MCF 10A (cell line): ENCODE data around the gene SERPINA1. TPM values are rescaled to one million over a fixed set of nuclear protein-coding genes. Genes with fewer than 3 reads are reported as not detected.
"Not testable (repeated sequence)": the region's sequence is repeated elsewhere in the genome, so short reads cannot be mapped to it uniquely, and the experiment has no call there.

ENCODE experiments used
- BruUV-seq: library from RNA; stranded (reverse); fragments of 400-500 nt; replicated peaks from 2 replicates; lab custom pipeline; 2021; lab: Mats Ljungman, UMichigan
- CTCF ChIA-PET: fragments of 300-600 bp; sonication (Branson Sonifier 250); formaldehyde crosslinking; extraction: SDS; loops from one replicate; lab custom pipeline; 2021; ENCODE audit warnings: antibody characterized with exemption, inconsistent platforms; lab: Yijun Ruan, JAX
- POLR2A ChIA-PET: fragments of 300-600, 350-650 bp; sonication (Branson Sonifier 250); formaldehyde crosslinking; extraction: SDS; loops from one replicate; lab custom pipeline; 2020; ENCODE audit warnings: antibody characterized with exemption, inconsistent platforms; lab: Yijun Ruan, JAX
- DNase-seq: peaks from one replicate; pipeline ENCODE4 v3.0.0-alpha.2; 2018; ENCODE audit not compliant: unreplicated experiment
- H3K27ac Mint-ChIP-seq: one replicate; pipeline ENCODE4 v1.8.0; 2022; ENCODE audit warnings: mild to moderate bottlenecking, low read depth, mixed read lengths; ENCODE audit not compliant: unreplicated experiment
- H3K27me3 Mint-ChIP-seq: one replicate; pipeline ENCODE4 v1.8.0; 2022; ENCODE audit warnings: mixed read lengths; ENCODE audit not compliant: insufficient read depth, unreplicated experiment
- H3K36me3 Mint-ChIP-seq: one replicate; pipeline ENCODE4 v1.8.0; 2022; ENCODE audit warnings: mild to moderate bottlenecking, moderate library complexity, mixed read lengths; ENCODE audit not compliant: insufficient read depth, unreplicated experiment
- H3K4me1 Mint-ChIP-seq: one replicate; pipeline ENCODE4 v1.8.0; 2022; ENCODE audit warnings: mixed read lengths; ENCODE audit not compliant: insufficient read depth, unreplicated experiment
- H3K4me3 Mint-ChIP-seq: one replicate; pipeline ENCODE4 v1.8.0; 2022; ENCODE audit warnings: mild to moderate bottlenecking, moderate library complexity, mixed read lengths; ENCODE audit not compliant: unreplicated experiment
- H3K9me3 Mint-ChIP-seq: one replicate; pipeline ENCODE4 v1.8.0; 2022; ENCODE audit warnings: mixed read lengths; ENCODE audit not compliant: unreplicated experiment
- CTCF ChIP-seq: fragments of 200-600 bp; IDR thresholded peaks from one replicate; pipeline ENCODE4 v1.8.0; 2022; ENCODE audit warnings: antibody characterized with exemption, mild to moderate bottlenecking; ENCODE audit not compliant: unreplicated experiment
- intact Hi-C: fragments of 100-400 bp; cut with micrococcal nuclease; formaldehyde crosslinking; loops from 2 replicates; pipeline ENCODE4 v1.14.1; 2022
- total RNA-seq: library from RNA; stranded (reverse); gene quantifications from 2 replicates; pipeline ENCODE4 v1.2.3, GENCODE V29; 2022

The SERPINA1 gene
- total RNA-seq, 1 experiment from 2014 or later = 42.5 TPM

GRCh38 chr14:94426526-94426925 is 38.1 kb upstream of the SERPINA1 start:
- no peak for DNase-seq
- intact Hi-C loops = no loop called here
- Mint-ChIP-seq H3K4me3 (no peak overlapping the region), H3K4me1 (no peaks in the 10 kb centered on the region), H3K9me3 (peaks cover 8% of the 10 kb centered on the region), H3K27ac (no peak overlapping the region), H3K36me3 (no peaks in the 10 kb centered on the region), H3K27me3 (no peaks in the 10 kb centered on the region)
- BruUV-seq = no TSS peak
- TF ChIP-seq CTCF = no peak
- POLR2A ChIA-PET = no interaction called here
- CTCF ChIA-PET = interaction anchor here (0.5 to 1.9 kb wide), 2 partner anchors 60 to 771 kb away, joined by 3 to 9 read pairs; no protein-coding TSS in a partner anchor

- intact Hi-C loops = no loop called here
- H3K27ac Mint-ChIP-seq = no peak overlapping the region
- no TSS peak for BruUV-seq
- POLR2A ChIA-PET = no interaction called here
- H3K4me3 Mint-ChIP-seq = no peak overlapping the region
- CTCF ChIA-PET = interaction anchor here (0.6 kb wide), 2 partner anchors 55 to 325 kb away, joined by 3 to 4 read pairs; no protein-coding TSS in a partner anchor
- H3K4me1 Mint-ChIP-seq = no peaks in the 10 kb centered on the region
- H3K36me3 Mint-ChIP-seq = no peaks in the 10 kb centered on the region
- TF ChIP-seq CTCF = no peak
- H3K27me3 Mint-ChIP-seq = no peaks in the 10 kb centered on the region
- H3K9me3 Mint-ChIP-seq = peaks cover 6% of the 10 kb centered on the region
- no peak for DNase-seq
These were observed 36.0 kb upstream of the SERPINA1 start for GRCh38 chr14:94424371-94424770.

DNA sequence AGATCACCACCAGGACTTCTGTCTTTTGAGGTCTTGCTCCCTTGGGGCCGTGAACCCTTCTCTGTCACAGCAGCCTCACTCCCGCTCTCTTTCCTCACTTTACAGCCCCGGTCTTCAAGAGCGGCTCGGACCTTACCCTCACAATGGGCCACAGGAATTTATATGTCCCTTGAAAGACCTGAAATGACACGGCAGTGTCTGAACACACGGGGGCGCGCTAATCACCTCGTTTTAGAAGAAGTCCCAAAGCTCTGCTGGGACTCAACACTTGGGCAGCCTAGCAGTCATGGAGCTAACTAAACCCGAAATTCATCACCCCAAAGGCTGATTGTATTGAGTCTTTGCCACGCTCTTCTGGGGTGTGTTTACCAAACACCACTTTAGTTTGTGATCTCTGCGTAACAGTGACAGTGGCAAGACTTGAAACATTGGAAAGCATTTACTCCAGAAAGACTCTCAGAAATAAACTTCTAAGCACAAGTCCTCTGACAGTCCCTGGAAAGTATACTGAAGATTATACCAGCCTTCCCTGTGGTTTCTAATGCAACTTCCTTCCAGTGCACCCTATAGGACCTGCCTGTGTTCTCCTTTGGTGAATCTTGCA is 35.2 kb upstream of the SERPINA1 start:
- BruUV-seq = no TSS peak
- CTCF ChIA-PET = interaction anchor here (0.7 to 1.5 kb wide), 4 partner anchors 10 to 123 kb away, joined by 3 to 7 read pairs (median 4); no protein-coding TSS in a partner anchor
- TF ChIP-seq CTCF = peak; percentile 32
- Mint-ChIP-seq H3K36me3 (no peaks in the 10 kb centered on the region), H3K4me1 (no peaks in the 10 kb centered on the region), H3K27me3 (no peaks in the 10 kb centered on the region), H3K9me3 (peaks cover 7% of the 10 kb centered on the region), H3K4me3 (peak overlapping the region; percentile 22), H3K27ac (no peak overlapping the region)
- POLR2A ChIA-PET = interaction anchor here (1.0 kb wide), 1 partner anchor 10 kb away, joined by 3 read pairs; no protein-coding TSS in a partner anchor
- peak; percentile 71 for DNase-seq
- intact Hi-C loops = loop anchor here (1.0 kb wide), 1 partner anchor 258 kb away; no protein-coding TSS in a partner anchor

GRCh38 chr14:94421316-94421715 is 32.9 kb upstream of the SERPINA1 start:
- CTCF ChIA-PET = interaction anchor here (0.6 to 1.6 kb wide), 5 partner anchors 11 to 960 kb away, joined by 3 to 4 read pairs (median 3); no protein-coding TSS in a partner anchor
- no peak for DNase-seq
- no peak overlapping the region for H3K4me3 Mint-ChIP-seq
- H3K27me3 Mint-ChIP-seq = no peaks in the 10 kb centered on the region
- no peaks in the 10 kb centered on the region for H3K36me3 Mint-ChIP-seq
- TF ChIP-seq CTCF = no peak
- H3K27ac Mint-ChIP-seq = no peak overlapping the region
- intact Hi-C loops = no loop called here
- POLR2A ChIA-PET = no interaction called here
- no peaks in the 10 kb centered on the region for H3K4me1 Mint-ChIP-seq
- BruUV-seq = no TSS peak
- peaks cover 7% of the 10 kb centered on the region for H3K9me3 Mint-ChIP-seq

- H3K27me3 Mint-ChIP-seq, H3K4me1 Mint-ChIP-seq, intact Hi-C loops, DNase-seq, H3K4me3 Mint-ChIP-seq, H3K36me3 Mint-ChIP-seq, H3K9me3 Mint-ChIP-seq, BruUV-seq, H3K27ac Mint-ChIP-seq, POLR2A ChIA-PET: not testable (repeated sequence)
- CTCF ChIA-PET = interaction anchor here (0.6 kb wide), 1 partner anchor 10 kb away, joined by 5 read pairs; no protein-coding TSS in a partner anchor
These were observed 29.2 kb upstream of the SERPINA1 start for GRCh38 chr14:94417497-94418205.
